Mucosa of descending colon (tissue), 3 donors: ENCODE results near the gene SP9. TPM values are rescaled to one million over a fixed set of nuclear protein-coding genes. Genes with fewer than 3 reads are reported as not detected.

Experiments used
- ATAC-seq: fragments of 200-7000 bp; cut with Tn5 transposase; one replicate; pipeline ENCODE4 v1.9.1; 2020; ENCODE audit warnings: mild to moderate bottlenecking, moderate library complexity
- DNase-seq, 3 donors: peaks; one replicate each; pipeline ENCODE4 v3.0.0-alpha.2; 2020
- H3K36me3 ChIP-seq: fragments of 200-600 bp; one replicate; pipeline ENCODE4 v1.8.0; 2021; ENCODE audit warnings: low read depth, mild to moderate bottlenecking
- H3K4me1 ChIP-seq: fragments of 200-600 bp; one replicate; pipeline ENCODE4 v1.8.0; 2021; ENCODE audit warnings: low read depth, mild to moderate bottlenecking
- H3K4me3 ChIP-seq: fragments of 200-600 bp; one replicate; pipeline ENCODE4 v1.8.0; 2021; ENCODE audit warnings: mild to moderate bottlenecking
- H3K9me3 ChIP-seq: fragments of 200-600 bp; one replicate; pipeline ENCODE4 v1.8.0; 2021; ENCODE audit warnings: mild to moderate bottlenecking
- intact Hi-C, 2 donors: fragments of 100-400 bp; cut with DNase I in 1 of 2; cut with micrococcal nuclease in 1 of 2; formaldehyde crosslinking; loops; one replicate each; pipeline versions ENCODE4 v1.11.0 to v1.11.1; 2022; cut with DNase I, micrococcal nuclease
- total RNA-seq, 3 donors: library from RNA; stranded (reverse); fragmentation: NEBNext Ultra II Directional in 2 of 3; extraction: Animal tissue kit (Norgen Biotek cat#: 25700) in 2 of 3; gene quantifications; one replicate each; pipeline versions ENCODE4 v1.2.1 to v1.2.4, GENCODE V29; 2021 to 2023
- TF ChIP-seq, protein P1 (sequence below): fragments of 200-600 bp; IDR thresholded peaks from one replicate; pipeline ENCODE4 v1.8.0; 2022; ENCODE audit warnings: antibody characterized with exemption, mild to moderate bottlenecking
- donor health status: DM: no; HTN: no; CAD: no; lungs with moderate emphysema.
- donor health status: DM: no; HTN: no; CAD: no.
- donor health status: DM: no; HTN: yes; CAD: no.

Gene SP9
- total RNA-seq, 3 donors from 2014 or later: not detected

DNA sequence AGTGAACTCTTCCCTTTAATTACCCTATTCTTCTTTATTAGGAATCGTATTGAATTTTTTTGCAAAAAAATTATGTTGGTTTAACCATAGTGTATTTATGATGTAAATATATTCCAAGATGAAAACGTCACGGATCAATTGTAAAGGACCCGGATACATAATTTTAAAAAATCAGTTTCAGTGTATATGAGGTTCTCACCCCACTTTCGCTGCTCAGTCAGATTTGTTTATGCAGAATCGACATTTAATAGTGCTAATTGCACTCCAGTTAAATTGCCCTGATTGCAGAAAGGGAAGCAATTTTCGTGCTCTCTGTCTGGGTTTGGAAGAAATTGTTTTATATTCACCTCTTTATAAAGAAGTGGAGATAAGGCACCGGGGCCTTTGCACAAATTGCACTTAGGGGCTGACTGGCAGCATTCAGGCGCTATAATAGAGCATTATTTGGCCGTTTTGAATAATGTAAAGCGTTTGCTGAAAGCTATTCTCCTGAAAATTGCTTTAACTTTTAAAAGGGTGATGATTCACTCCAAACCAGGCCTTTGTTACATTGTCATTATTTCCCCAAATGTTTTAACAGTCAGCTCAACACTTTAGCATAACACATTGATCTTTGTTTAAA lies 3.0 kb upstream of the SP9 start:
- intact Hi-C loops: loop anchor here in 1 of 2 donors (10.0 kb wide), 1 partner anchor 927 kb away; no protein-coding TSS in a partner anchor
- Histone ChIP-seq H3K36me3 (no peaks in the 10 kb centered on the region), H3K4me1 (peaks cover 41% of the 10 kb centered on the region), H3K9me3 (no peaks in the 10 kb centered on the region), H3K4me3 (no peak overlapping the region)
- TF ChIP-seq, protein P1, sequence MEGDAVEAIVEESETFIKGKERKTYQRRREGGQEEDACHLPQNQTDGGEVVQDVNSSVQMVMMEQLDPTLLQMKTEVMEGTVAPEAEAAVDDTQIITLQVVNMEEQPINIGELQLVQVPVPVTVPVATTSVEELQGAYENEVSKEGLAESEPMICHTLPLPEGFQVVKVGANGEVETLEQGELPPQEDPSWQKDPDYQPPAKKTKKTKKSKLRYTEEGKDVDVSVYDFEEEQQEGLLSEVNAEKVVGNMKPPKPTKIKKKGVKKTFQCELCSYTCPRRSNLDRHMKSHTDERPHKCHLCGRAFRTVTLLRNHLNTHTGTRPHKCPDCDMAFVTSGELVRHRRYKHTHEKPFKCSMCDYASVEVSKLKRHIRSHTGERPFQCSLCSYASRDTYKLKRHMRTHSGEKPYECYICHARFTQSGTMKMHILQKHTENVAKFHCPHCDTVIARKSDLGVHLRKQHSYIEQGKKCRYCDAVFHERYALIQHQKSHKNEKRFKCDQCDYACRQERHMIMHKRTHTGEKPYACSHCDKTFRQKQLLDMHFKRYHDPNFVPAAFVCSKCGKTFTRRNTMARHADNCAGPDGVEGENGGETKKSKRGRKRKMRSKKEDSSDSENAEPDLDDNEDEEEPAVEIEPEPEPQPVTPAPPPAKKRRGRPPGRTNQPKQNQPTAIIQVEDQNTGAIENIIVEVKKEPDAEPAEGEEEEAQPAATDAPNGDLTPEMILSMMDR: no peak
- no peak for DNase-seq
- no peak for ATAC-seq

DNA sequence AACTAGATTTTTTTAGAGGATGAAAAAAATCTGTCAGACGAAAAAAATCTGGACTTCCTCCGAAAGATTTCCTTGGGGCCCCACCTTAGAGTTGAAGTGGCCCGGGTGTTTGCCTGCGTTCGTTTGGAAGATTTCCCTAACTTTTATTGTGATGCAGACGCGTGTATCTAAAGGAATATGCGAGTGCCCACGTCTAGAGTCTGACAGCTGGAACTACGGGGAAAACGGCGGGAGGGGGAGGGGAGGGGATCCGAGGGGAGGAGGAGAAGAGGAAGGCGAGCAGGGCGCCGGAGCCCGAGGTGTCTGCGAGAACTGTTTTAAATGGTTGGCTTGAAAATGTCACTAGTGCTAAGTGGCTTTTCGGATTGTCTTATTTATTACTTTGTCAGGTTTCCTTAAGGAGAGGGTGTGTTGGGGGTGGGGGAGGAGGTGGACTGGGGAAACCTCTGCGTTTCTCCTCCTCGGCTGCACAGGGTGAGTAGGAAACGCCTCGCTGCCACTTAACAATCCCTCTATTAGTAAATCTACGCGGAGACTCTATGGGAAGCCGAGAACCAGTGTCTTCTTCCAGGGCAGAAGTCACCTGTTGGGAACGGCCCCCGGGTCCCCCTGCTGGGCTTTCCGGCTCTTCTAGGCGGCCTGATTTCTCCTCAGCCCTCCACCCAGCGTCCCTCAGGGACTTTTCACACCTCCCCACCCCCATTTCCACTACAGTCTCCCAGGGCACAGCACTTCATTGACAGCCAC lies 2.4 kb upstream of the SP9 start:
- ATAC-seq: no peak
- DNase-seq: no peak
- H3K36me3 ChIP-seq: no peaks in the 10 kb centered on the region
- H3K4me3 ChIP-seq: no peak overlapping the region
- TF ChIP-seq, protein P1: no peak
- intact Hi-C loops: loop anchor here in 1 of 2 donors (10.0 kb wide), 1 partner anchor 928 kb away; no protein-coding TSS in a partner anchor
- no peaks in the 10 kb centered on the region for H3K9me3 ChIP-seq
- H3K4me1 ChIP-seq: peaks cover 40% of the 10 kb centered on the region

DNA sequence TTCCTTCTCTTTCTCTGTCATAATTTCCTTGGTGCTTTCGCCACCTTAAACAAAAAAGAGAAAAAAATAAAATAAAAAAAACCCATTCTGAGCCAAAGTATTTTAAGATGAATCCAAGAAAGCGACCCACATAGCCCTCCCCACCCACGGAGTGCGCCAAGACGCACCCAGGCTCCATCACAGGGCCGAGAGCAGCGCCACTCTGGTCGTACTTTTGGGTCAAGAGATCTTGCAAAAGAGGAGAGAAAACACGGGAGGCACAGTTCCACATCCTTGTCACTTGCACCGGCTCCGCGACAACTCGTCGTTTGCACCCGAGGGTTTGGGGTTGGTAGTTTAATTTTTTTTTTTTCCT lies 1.8 kb upstream of the SP9 start:
- DNase-seq: no peak
- Histone ChIP-seq H3K9me3 (no peaks in the 10 kb centered on the region), H3K36me3 (no peaks in the 10 kb centered on the region), H3K4me1 (peaks cover 42% of the 10 kb centered on the region), H3K4me3 (no peak overlapping the region)
- ATAC-seq: no peak
- intact Hi-C loops: loop anchor here in 1 of 2 donors (10.0 kb wide), 1 partner anchor 928 kb away; no protein-coding TSS in a partner anchor
- TF ChIP-seq, protein P1: no peak

DNA sequence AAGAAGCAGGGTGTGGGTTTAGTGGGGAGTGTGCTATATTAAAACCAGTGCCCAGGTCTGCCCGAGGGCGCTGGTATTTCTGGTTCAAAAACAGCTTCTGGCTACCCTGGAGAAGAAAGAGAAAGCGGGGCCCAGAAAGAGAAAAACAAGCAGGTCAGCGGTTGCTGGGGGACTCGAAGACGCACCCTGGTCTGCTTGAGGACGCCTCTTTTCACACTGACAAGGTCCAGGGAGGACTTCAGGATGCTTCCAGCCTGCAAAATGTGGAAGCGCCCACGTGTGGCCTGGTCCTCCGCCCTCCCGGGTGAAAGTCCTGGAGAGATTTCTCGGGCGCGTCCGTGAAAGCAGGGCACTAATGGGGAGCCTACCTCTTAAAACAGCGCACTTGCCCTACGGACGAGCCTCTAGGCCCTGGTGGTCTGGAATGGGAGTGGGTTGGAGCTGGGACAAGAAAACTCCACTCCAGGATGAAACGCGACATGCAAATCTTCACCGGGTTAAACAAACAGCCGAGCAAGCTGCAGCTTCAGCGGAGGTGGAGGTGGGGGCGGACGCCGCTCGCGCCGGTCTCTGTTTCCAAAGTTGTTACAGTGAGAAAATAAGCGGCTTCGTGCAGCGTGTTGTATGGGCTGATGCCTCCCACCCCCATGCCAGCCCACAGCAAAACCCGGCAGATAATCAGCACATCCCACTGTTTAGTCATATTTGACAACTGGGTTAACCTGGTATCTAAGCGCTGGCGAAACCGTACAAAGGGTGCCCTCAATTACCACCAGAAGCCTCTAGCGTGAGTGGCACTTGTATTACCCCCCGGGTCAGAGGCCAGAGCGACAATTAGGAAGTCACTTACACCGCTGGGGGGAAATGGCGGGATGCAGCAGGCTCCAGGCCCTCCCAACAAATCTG lies 1.1 kb upstream of the SP9 start:
- TF ChIP-seq, protein P1: no peak
- H3K9me3 ChIP-seq: no peaks in the 10 kb centered on the region
- intact Hi-C loops: loop anchor here in 1 of 2 donors (10.0 kb wide), 1 partner anchor 929 kb away; no protein-coding TSS in a partner anchor
- H3K4me3 ChIP-seq: no peak overlapping the region
- no peaks in the 10 kb centered on the region for H3K36me3 ChIP-seq
- DNase-seq (peak in 1 of 3 donors; percentile 25), ATAC-seq (no peak)
- peaks cover 38% of the 10 kb centered on the region for H3K4me1 ChIP-seq

DNA sequence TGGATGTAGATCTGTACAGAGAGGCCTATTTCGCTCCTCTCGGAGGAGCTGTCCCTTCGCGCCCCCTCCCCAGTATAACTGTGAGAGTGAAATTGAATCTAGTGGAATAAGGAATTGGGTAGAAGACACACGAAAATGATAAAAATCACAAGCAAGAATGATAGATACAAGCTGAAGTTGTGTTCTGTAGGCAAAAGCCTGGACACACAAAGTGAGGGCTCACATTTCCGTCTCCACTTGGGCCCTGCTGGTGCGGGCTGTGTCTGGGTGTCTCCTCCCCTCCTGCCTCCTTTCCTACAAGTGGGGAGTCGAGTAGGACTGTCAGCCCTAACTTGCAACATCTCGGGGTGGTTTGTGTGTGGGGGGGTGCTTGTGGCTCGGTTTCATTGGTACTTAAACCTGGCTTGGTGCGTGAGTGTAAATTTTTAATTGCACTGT lies 457 bp upstream of the SP9 start:
- Histone ChIP-seq H3K36me3 (no peaks in the 10 kb centered on the region), H3K4me3 (no peak overlapping the region), H3K9me3 (no peaks in the 10 kb centered on the region), H3K4me1 (peaks cover 35% of the 10 kb centered on the region)
- intact Hi-C loops: loop anchor here in 1 of 2 donors (10.0 kb wide), 1 partner anchor 929 kb away; no protein-coding TSS in a partner anchor
- TF ChIP-seq, protein P1: no peak
- ATAC-seq (no peak), DNase-seq (no peak)
